ENCODE measurements around the gene ANLN.
A peak's percentile ranks its signal among the peaks of the same experiment; 100 is the strongest.
"Not testable (repeated sequence)": the region's sequence is repeated elsewhere in the genome, so short reads cannot be mapped to it uniquely, and the experiment has no call there.

The ANLN gene

GRCh38 chr7:36379831-36380504 is 9.7 kb upstream of the ANLN start:
- no peak overlapping the region for H3K4me3 ChIP-seq (ENCODE audit: low read depth, low read length)
- no peak for TF ChIP-seq CTCF (IDR thresholded peaks at IDR 0.05; ENCODE audit: low read depth, low read length)

DNA sequence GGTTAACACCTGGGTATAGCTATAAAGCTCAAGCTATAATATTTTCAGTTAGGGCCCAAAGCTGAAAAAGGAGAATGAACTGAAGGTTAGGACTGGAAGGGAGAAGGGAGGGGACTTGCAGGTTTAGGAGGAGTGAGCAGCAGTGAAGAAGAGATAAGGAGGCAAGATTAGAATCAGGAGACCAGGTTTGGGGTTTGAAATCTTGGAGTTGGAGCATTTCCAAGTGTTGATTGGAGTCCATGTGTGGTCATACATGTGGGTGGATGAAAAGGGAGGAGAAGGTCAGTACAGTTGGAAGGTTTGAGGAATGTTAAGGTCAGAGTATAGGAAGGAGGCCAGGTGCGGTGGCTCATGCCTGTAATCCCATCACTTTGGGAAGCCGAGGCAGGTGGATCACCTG is 8.6 kb upstream of the ANLN start:
- TF ChIP-seq CTCF (IDR thresholded peaks at IDR 0.05; ENCODE audit: low read depth, low read length), result no peak

DNA sequence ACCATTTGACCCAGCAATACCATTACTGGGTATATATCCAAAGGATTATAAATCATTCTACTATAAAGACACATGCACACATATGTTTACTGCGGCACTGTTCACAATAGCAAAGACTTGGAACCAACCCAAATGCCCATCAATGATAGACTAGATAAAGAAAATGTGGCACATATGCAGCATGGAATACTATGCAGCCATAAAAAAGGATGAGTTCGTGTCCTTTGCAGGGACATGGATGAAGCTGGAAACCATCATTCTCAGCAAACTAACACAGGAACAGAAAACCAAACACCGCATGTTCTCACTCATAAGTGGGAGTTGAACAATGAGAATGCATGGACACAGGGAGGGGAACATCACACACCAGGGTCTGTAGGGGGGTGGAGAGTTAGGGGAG is 6.4 kb upstream of the ANLN start:
- not testable (repeated sequence) for H3K4me3 ChIP-seq (ENCODE audit: low read depth, low read length)

More for the DNA sequence above, 8.6 kb upstream of the ANLN start:
- no peak overlapping the region for H3K4me3 ChIP-seq (ENCODE audit: low read depth, low read length)

DNA sequence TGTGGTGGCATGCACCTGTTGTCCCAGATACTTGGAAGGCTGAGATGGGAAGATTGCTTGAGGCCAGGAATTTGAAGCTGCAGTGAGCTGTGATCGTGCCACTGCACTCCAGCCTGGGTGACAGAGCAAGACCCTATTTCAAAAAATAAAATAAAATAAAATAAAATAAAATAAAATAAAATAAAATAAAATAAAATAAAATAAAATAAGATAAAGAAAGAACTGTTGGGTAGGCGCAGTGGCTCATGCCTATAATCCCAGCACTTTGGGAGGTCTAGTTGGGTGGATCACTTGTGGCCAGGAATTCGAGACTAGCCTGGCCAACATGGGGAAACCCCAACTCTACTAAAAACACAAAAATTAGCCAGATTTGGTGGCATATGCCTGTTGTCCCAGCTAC is 4.0 kb upstream of the ANLN start:
- H3K4me3 ChIP-seq (ENCODE audit: low read depth, low read length), result not testable (repeated sequence)

DNA sequence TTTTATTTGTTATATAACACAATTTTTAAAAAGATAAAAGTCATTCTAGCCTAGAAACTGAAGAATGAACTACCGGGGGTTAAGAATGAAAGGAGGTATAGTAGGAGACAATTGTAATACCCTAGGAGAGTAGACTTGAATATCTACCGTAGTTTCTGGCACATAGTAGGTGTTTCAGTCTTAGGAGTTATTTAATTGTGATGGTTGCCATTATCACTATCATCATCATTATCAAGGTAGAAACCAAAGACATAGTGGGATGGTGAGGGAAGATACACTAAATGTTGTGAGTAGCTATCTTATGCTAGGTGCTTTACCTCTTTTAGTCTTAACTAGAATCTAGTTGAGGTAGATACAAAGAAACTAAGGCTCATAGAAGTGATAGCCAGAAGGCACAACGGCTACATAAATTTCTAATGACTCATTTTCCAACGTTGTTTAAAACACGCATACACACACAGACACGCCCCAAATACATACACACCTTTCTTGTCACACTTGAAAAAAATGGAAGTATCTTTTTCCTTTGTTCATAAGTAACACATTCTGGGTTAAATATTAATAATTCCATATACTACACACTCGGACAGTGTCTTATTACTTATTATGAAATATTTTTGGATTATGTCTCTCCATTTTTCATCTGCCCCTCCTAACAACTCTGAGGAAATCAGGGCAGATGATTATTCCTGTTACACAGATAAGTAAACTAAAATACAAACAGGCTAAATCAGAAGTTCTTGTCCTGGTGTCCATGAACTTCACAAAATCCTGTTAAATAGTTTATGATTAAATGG is 2.0 kb upstream of the ANLN start:
- no peak for TF ChIP-seq CTCF (IDR thresholded peaks at IDR 0.05; ENCODE audit: low read depth, low read length)

DNA sequence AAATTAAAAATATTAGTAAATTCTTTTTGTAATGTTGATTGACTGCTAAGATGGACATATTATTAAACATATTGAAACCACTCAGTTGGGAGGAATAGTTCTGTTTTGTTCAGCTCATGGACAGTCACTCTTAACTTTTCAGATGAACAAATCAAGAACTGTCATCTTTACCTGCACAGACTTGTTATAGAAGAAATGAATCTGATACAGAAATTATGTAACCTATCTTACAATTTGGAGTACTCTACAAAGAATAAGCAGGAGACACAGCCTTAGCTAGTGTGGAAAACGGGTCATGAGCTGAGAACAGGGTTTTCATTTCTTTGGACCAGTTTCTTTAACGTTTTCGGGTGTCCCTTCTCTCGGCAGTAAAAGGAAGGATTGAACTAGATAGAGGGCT is 1.2 kb upstream of the ANLN start:
- H3K4me3 ChIP-seq (ENCODE audit: low read depth, low read length), result no peak overlapping the region
- no peak for TF ChIP-seq CTCF (IDR thresholded peaks at IDR 0.05; ENCODE audit: low read depth, low read length)

More for the DNA sequence above, 2.0 kb upstream of the ANLN start:
- no peak overlapping the region for H3K4me3 ChIP-seq (ENCODE audit: low read depth, low read length)

GRCh38 chr7:36390199-36391090 is 783 bp downstream of the ANLN start:
- H3K4me3 ChIP-seq (ENCODE audit: low read depth, low read length), result peak overlapping the region; percentile 76
- no peak for TF ChIP-seq CTCF (IDR thresholded peaks at IDR 0.05; ENCODE audit: low read depth, low read length)
